GM12878 (cell line): ENCODE measurements around the gene SYF2. TPM values are rescaled to one million over a fixed set of nuclear protein-coding genes. Genes with fewer than 3 reads are reported as not detected.

Experiments used
- ATAC-seq: fragments of 200-7000 bp; cut with Tn5 transposase; 3 replicates; pipeline ENCODE4 v1.9.1; 2020; ENCODE audit warnings: mild to moderate bottlenecking, moderate library complexity
- BruUV-seq: library from RNA; stranded (reverse); fragments of 400-500 nt; replicated peaks from 2 replicates; lab custom pipeline; 2021; lab: Mats Ljungman, UMichigan
- CTCF ChIA-PET: fragments of 300-600 bp; sonication (Branson Sonifier 250); formaldehyde crosslinking; extraction: SDS; loops from one replicate; lab custom pipeline; 2021; ENCODE audit warnings: inconsistent platforms; lab: Yijun Ruan, JAX
- POLR2A ChIA-PET: fragments of 350-600 bp; formaldehyde crosslinking; extraction: SDS; loops from one replicate; lab custom pipeline; 2021; ENCODE audit warnings: inconsistent platforms; lab: Charles Lee
- RAD21 ChIA-PET: fragments of 300-600 bp; sonication (Branson Sonifier 250); formaldehyde crosslinking; loops from one replicate; lab custom pipeline; 2023; ENCODE audit warnings: antibody characterized with exemption; ENCODE audit not compliant: unreplicated experiment; lab: Charles Lee
- SMC1A ChIA-PET: fragments of 300-600 bp; sonication (Branson Sonifier 250); formaldehyde crosslinking; loops from one replicate; lab custom pipeline; 2023; ENCODE audit not compliant: unreplicated experiment, uncharacterized antibody; lab: Charles Lee
- DNase-seq: peaks from one replicate; pipeline ENCODE4 v3.0.0-alpha.2; 2011; ENCODE audit warnings: low read depth, low spot score
- FAIRE-seq: peaks from 3 replicates; lab custom pipeline; 2011; peaks lifted over from hg19 to GRCh38; lab: Jason Lieb, UNC
- H2AFZ ChIP-seq: 2 replicates; pipeline ENCODE4 v1.6.0; 2011; ENCODE audit warnings: low read depth, low read length, control low read depth; ENCODE audit not compliant: control insufficient read depth
- H3K27ac ChIP-seq: 2 replicates; pipeline ENCODE4 v1.5.1; 2011; ENCODE audit warnings: control low read depth; ENCODE audit not compliant: control insufficient read depth, insufficient read depth
- H3K27me3 ChIP-seq, 2 experiments: replicated peaks in 1 of 2; 2 replicates each; pipeline versions ENCODE4 v1.6.0 to v1.6.1; 2011; ENCODE audit warnings: low read length in 1 of 2; ENCODE audit not compliant: control insufficient read depth in 2 of 2, insufficient read depth in 2 of 2
- H3K36me3 ChIP-seq, 2 experiments: 2 replicates each; pipeline ENCODE4 v1.5.1; 2011; ENCODE audit warnings: low read length in 1 of 2; ENCODE audit not compliant: control insufficient read depth in 2 of 2, insufficient read depth in 2 of 2
- H3K4me1 ChIP-seq: 2 replicates; pipeline ENCODE4 v1.6.1; 2011; ENCODE audit warnings: mild to moderate bottlenecking, low read length, moderate library complexity, mixed read lengths; ENCODE audit not compliant: control insufficient read depth, insufficient read depth
- H3K4me2 ChIP-seq: 2 replicates; pipeline ENCODE4 v1.6.0; 2011; ENCODE audit warnings: control low read depth; ENCODE audit not compliant: control insufficient read depth, insufficient read depth
- H3K4me3 ChIP-seq: fragments of 200-600 bp; sonication (generic); 2 replicates; pipeline ENCODE4 v1.5.1; 2016
- H3K79me2 ChIP-seq: 2 replicates; pipeline ENCODE4 v1.6.0; 2011; ENCODE audit warnings: low read length; ENCODE audit not compliant: control insufficient read depth, insufficient read depth
- H3K9ac ChIP-seq: 2 replicates; pipeline ENCODE4 v1.8.0; 2011; ENCODE audit warnings: low read length, control low read depth, mixed read lengths; ENCODE audit not compliant: control insufficient read depth, insufficient read depth
- H3K9me3 ChIP-seq: replicated peaks from 3 replicates; pipeline ENCODE4 v1.5.1; 2011; ENCODE audit warnings: mild to moderate bottlenecking, low read length; ENCODE audit not compliant: control insufficient read depth, insufficient read depth
- H4K20me1 ChIP-seq: 2 replicates; pipeline ENCODE4 v1.6.0; 2011; ENCODE audit not compliant: control insufficient read depth, insufficient read depth
- BHLHE40 ChIP-seq, 2 experiments: fragments of 450-650 bp in 1 of 2; IDR thresholded peaks; 2 replicates each; pipeline ENCODE4 v1.6.1; 2011 to 2017; ENCODE audit warnings: low read depth in 2 of 2, borderline replicate concordance in 1 of 2, improper control_type of control experiment in 1 of 2, low read length in 1 of 2, mild to moderate bottlenecking in 1 of 2
- CREM ChIP-seq: IDR thresholded peaks from 2 replicates; pipeline ENCODE4 v1.6.1; 2014; ENCODE audit warnings: antibody characterized with exemption, low read depth
- EED ChIP-seq: sonication (generic); IDR thresholded peaks from 2 replicates; pipeline ENCODE4 v1.6.1; 2016; ENCODE audit warnings: antibody characterized with exemption, low read depth
- EP300 ChIP-seq, 2 experiments: fragments of 150-350 bp in 1 of 2; IDR thresholded peaks; 2 replicates each; pipeline ENCODE4 v1.6.1; 2011 to 2012; ENCODE audit warnings: low read depth in 2 of 2, low read length in 2 of 2, borderline replicate concordance in 1 of 2, improper control_type of control experiment in 1 of 2, inconsistent platforms in 1 of 2; ENCODE audit not compliant: control insufficient read depth in 1 of 2
- NFXL1 ChIP-seq: fragments of 450-650 bp; IDR thresholded peaks from 2 replicates; pipeline ENCODE4 v1.6.1; 2017; ENCODE audit warnings: antibody characterized with exemption, mild to moderate bottlenecking, borderline replicate concordance
- RAD21 ChIP-seq: IDR thresholded peaks from 2 replicates; pipeline ENCODE4 v1.6.1; 2011; ENCODE audit warnings: mild to moderate bottlenecking, low read depth, low read length, moderate library complexity; ENCODE audit not compliant: insufficient read depth
- RCOR1 ChIP-seq: conservative IDR thresholded peaks from 2 replicates; pipeline ENCODE4 v1.6.1; 2012; ENCODE audit warnings: low read depth, low read length, improper control_type of control experiment
- RELA ChIP-seq: fragments of 450-650 bp; IDR thresholded peaks from 2 replicates; pipeline ENCODE4 v1.8.0; 2014; ENCODE audit warnings: borderline replicate concordance; ENCODE audit not compliant: partially characterized antibody
- SREBF1 ChIP-seq: IDR thresholded peaks from 2 replicates; pipeline ENCODE4 v1.6.1; 2012; ENCODE audit warnings: mild to moderate bottlenecking, low read length
- SREBF2 ChIP-seq: IDR thresholded peaks from 2 replicates; pipeline ENCODE4 v1.6.1; 2012; ENCODE audit warnings: mild to moderate bottlenecking, low read length
- STAT3 ChIP-seq: IDR thresholded peaks from 2 replicates; pipeline ENCODE4 v1.6.1; 2011; ENCODE audit warnings: low read depth, low read length, improper control_type of control experiment
- TARDBP ChIP-seq: IDR thresholded peaks from 2 replicates; pipeline ENCODE4 v1.6.1; 2016; ENCODE audit warnings: borderline replicate concordance
- ZNF207 ChIP-seq: fragments of 450-650 bp; IDR thresholded peaks from 2 replicates; pipeline ENCODE4 v1.6.1; 2014; ENCODE audit warnings: antibody characterized with exemption, mild to moderate bottlenecking, borderline replicate concordance
- ZNF24 ChIP-seq: fragments of 450-650 bp; IDR thresholded peaks from 2 replicates; pipeline ENCODE4 v1.6.1; 2017; ENCODE audit warnings: antibody characterized with exemption, mild to moderate bottlenecking
- ZNF384 ChIP-seq: IDR thresholded peaks from 2 replicates; pipeline ENCODE4 v1.6.1; 2012; ENCODE audit warnings: low read depth, mild to moderate bottlenecking, low read length, improper control_type of control experiment, borderline replicate concordance
- WGBS: methylation state at CpG from one replicate; pipeline ENCODE4 v1.1.6; 2016; ENCODE audit warnings: low lambda C conversion rate; ENCODE audit not compliant: insufficient replicate concordance, insufficient coverage; ENCODE audit errors: missing lambda C conversion rate; 5-methylcytosine and 5-hydroxymethylcytosine counted together
- in situ Hi-C: fragments of 300-500 bp; cut with MboI; formaldehyde crosslinking; loops from 9 replicates; pipeline ENCODE4 v1.14.3; 2018; ENCODE audit warnings: mixed read lengths
- intact Hi-C: fragments of 100-400 bp; cut with micrococcal nuclease; formaldehyde crosslinking; loops from one replicate; pipeline ENCODE4 v1.14.2; 2022; ENCODE audit not compliant: unreplicated experiment
- polyA plus RNA-seq, 11 experiments: library from polyadenylated mRNA; depleted of rRNA in 4 of 11; unstranded in 6 of 11; stranded (reverse) in 5 of 11; fragments of >200 nt; fragmentation: Nextera tagmentation in 4 of 11; fragmentation: Illumina TruSeq in 1 of 11; extraction: Ambion mirVana in 4 of 11; extraction: Trizol in 1 of 11; gene quantifications; 1 replicate in 1 of 11; 2 replicates in 10 of 11; pipeline versions ENCODE4 v1.2.1 to v1.2.3, GENCODE V29; 2011 to 2016; ENCODE audit warnings: inconsistent platforms in 2 of 11, missing spikeins in 2 of 11, low read depth in 1 of 11
- total RNA-seq, 4 experiments: library from RNA; depleted of rRNA in 3 of 4; stranded (reverse); fragments of >200 nt in 3 of 4; fragmentation: Illumina TruSeq in 1 of 4; extraction: Trizol in 1 of 4; gene quantifications; 2 replicates each; pipeline versions ENCODE4 v1.2.1 to v1.2.3, GENCODE V29; 2013 to 2021
- TF ChIP-seq, protein P1 (sequence below): fragments of 150-350 bp; IDR thresholded peaks from 2 replicates; pipeline ENCODE4 v1.6.1; 2014; ENCODE audit warnings: mild to moderate bottlenecking, low read depth, low read length
- TF ChIP-seq, protein P2 (sequence below): fragments of 450-650 bp; formaldehyde crosslinking; IDR thresholded peaks from 2 replicates; pipeline ENCODE4 v1.5.0; 2022; ENCODE audit warnings: mild to moderate bottlenecking, missing genetic modification characterization
- TF ChIP-seq, protein P3 (sequence below): fragments of 450-650 bp; IDR thresholded peaks from 2 replicates; pipeline ENCODE4 v1.6.1; 2017; ENCODE audit warnings: antibody characterized with exemption, mild to moderate bottlenecking, moderate library complexity

SYF2 gene
- total and polyA plus RNA-seq, 10 of the 15 experiments (the other 5 are each of a cell fraction or from before 2014, with no cell fraction given) = 20.3 to 70.5 (median 35.3) TPM

DNA sequence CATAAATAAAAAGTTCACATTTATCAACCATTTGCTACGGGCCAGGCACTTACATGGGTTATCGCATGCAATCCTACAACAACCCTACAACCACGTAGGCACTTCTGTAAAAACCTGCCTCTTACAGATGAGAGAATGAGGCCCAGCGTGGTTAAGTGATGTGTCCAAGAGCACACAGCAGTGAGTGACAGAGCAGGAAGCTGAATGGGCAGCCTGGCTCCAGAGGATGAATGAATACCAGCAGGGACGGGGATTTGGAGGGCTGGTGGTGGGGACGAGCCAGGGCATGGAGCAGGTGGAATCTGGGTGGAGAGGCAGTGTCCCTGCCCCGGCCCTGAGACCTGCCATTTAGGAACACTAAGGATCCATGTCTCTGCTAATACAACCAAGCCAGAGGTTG lies 35.5 kb downstream of the SYF2 start:
- H3K9ac ChIP-seq = no peak overlapping the region
- ChIA-PET SMC1A (no interaction called here), RAD21 (interaction anchor here (0.6 kb wide), 1 partner anchor 9 kb away, joined by 3 read pairs; no protein-coding TSS in a partner anchor), CTCF (interaction anchor here (0.6 to 1.5 kb wide), 2 partner anchors 8 to 185 kb away, joined by 3 to 6 read pairs; no protein-coding TSS in a partner anchor), POLR2A (no interaction called here)
- no TSS peak for BruUV-seq
- H3K4me1 ChIP-seq = peaks cover 4% of the 10 kb centered on the region; the same call in 1 of the 2 replicates
- no peaks in the 10 kb centered on the region for H4K20me1 ChIP-seq
- H3K27me3 ChIP-seq = peaks cover 4% of the 10 kb centered on the region in 2 experiments
- H3K4me3 ChIP-seq = no peak overlapping the region
- ATAC-seq = no peak
- FAIRE-seq = no peak
- no peak overlapping the region for H3K27ac ChIP-seq
- 42% methylated on average over 7 of the region's 7 CpGs for WGBS
- H3K9me3 ChIP-seq = no peaks in the 10 kb centered on the region
- H3K36me3 ChIP-seq = no peaks in the 10 kb centered on the region
- intact Hi-C loops = no loop called here
- no peak overlapping the region for H2AFZ ChIP-seq
- in situ Hi-C loops = no loop called here
- H3K4me2 ChIP-seq = no peak overlapping the region
- H3K79me2 ChIP-seq = no peaks in the 10 kb centered on the region
- DNase-seq = no peak
- TF ChIP-seq, protein P1, sequence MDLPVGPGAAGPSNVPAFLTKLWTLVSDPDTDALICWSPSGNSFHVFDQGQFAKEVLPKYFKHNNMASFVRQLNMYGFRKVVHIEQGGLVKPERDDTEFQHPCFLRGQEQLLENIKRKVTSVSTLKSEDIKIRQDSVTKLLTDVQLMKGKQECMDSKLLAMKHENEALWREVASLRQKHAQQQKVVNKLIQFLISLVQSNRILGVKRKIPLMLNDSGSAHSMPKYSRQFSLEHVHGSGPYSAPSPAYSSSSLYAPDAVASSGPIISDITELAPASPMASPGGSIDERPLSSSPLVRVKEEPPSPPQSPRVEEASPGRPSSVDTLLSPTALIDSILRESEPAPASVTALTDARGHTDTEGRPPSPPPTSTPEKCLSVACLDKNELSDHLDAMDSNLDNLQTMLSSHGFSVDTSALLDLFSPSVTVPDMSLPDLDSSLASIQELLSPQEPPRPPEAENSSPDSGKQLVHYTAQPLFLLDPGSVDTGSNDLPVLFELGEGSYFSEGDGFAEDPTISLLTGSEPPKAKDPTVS = no peak
- TF ChIP-seq TARDBP (no peak), RAD21 (no peak), SREBF1 (no peak), RCOR1 (no peak), SREBF2 (no peak), EED (no peak), NFXL1 (no peak), STAT3 (no peak), EP300 (IDR thresholded peaks at IDR 0.05; ENCODE audit: borderline replicate concordance in 1 of 2, control insufficient read depth in 1 of 2, low read depth in 2 of 2, low read length in 2 of 2) (no peak), ZNF384 (no peak), CREM (no peak), RELA (no peak), ZNF207 (no peak), BHLHE40 (IDR thresholded peaks at IDR 0.05; ENCODE audit: borderline replicate concordance in 1 of 2, low read depth in 2 of 2, low read length in 1 of 2) (no peak), ZNF24 (no peak)
- TF ChIP-seq, protein P2, sequence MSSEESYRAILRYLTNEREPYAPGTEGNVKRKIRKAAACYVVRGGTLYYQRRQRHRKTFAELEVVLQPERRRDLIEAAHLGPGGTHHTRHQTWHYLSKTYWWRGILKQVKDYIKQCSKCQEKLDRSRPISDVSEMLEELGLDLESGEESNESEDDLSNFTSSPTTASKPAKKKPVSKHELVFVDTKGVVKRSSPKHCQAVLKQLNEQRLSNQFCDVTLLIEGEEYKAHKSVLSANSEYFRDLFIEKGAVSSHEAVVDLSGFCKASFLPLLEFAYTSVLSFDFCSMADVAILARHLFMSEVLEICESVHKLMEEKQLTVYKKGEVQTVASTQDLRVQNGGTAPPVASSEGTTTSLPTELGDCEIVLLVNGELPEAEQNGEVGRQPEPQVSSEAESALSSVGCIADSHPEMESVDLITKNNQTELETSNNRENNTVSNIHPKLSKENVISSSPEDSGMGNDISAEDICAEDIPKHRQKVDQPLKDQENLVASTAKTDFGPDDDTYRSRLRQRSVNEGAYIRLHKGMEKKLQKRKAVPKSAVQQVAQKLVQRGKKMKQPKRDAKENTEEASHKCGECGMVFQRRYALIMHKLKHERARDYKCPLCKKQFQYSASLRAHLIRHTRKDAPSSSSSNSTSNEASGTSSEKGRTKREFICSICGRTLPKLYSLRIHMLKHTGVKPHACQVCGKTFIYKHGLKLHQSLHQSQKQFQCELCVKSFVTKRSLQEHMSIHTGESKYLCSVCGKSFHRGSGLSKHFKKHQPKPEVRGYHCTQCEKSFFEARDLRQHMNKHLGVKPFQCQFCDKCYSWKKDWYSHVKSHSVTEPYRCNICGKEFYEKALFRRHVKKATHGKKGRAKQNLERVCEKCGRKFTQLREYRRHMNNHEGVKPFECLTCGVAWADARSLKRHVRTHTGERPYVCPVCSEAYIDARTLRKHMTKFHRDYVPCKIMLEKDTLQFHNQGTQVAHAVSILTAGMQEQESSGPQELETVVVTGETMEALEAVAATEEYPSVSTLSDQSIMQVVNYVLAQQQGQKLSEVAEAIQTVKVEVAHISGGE (CRISPR knock-in tag) = no peak
- TF ChIP-seq, protein P3, sequence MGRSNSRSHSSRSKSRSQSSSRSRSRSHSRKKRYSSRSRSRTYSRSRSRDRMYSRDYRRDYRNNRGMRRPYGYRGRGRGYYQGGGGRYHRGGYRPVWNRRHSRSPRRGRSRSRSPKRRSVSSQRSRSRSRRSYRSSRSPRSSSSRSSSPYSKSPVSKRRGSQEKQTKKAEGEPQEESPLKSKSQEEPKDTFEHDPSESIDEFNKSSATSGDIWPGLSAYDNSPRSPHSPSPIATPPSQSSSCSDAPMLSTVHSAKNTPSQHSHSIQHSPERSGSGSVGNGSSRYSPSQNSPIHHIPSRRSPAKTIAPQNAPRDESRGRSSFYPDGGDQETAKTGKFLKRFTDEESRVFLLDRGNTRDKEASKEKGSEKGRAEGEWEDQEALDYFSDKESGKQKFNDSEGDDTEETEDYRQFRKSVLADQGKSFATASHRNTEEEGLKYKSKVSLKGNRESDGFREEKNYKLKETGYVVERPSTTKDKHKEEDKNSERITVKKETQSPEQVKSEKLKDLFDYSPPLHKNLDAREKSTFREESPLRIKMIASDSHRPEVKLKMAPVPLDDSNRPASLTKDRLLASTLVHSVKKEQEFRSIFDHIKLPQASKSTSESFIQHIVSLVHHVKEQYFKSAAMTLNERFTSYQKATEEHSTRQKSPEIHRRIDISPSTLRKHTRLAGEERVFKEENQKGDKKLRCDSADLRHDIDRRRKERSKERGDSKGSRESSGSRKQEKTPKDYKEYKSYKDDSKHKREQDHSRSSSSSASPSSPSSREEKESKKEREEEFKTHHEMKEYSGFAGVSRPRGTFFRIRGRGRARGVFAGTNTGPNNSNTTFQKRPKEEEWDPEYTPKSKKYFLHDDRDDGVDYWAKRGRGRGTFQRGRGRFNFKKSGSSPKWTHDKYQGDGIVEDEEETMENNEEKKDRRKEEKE = no peak
